GM21717 (cell line): ENCODE results near the gene SIMC1.
A peak's percentile ranks its signal among the peaks of the same experiment; 100 is the strongest.
"Not testable (repeated sequence)": the region's sequence is repeated elsewhere in the genome, so short reads cannot be mapped to it uniquely, and the experiment has no call there.

ENCODE experiments used
- ATAC-seq: cut with Tn5 transposase; IDR thresholded peaks from one replicate; pipeline ENCODE4 v1.9.1; 2021; ENCODE audit warnings: mild to moderate bottlenecking, moderate library complexity; ENCODE audit not compliant: unreplicated experiment

The SIMC1 gene

GRCh38 chr5:176290057-176290840 is 52.0 kb downstream of the SIMC1 start:
- not testable (repeated sequence) for ATAC-seq

GRCh38 chr5:176305356-176305755 is 67.1 kb downstream of the SIMC1 start:
- ATAC-seq, result not testable (repeated sequence)

GRCh38 chr5:176317534-176318374 is 79.5 kb downstream of the SIMC1 start:
- no peak for ATAC-seq

- ATAC-seq, result no peak
Observed at GRCh38 chr5:176319827-176320554, 81.8 kb downstream of the SIMC1 start.

- no peak for ATAC-seq
Observed at GRCh38 chr5:176320577-176320976, 82.4 kb downstream of the SIMC1 start.

GRCh38 chr5:176334031-176334770 is 96.0 kb downstream of the SIMC1 start:
- no peak for ATAC-seq

GRCh38 chr5:176337913-176338312 is 99.7 kb downstream of the SIMC1 start:
- no peak for ATAC-seq

- ATAC-seq, result no peak
Observed at GRCh38 chr5:176339304-176339703, 101.1 kb downstream of the SIMC1 start.

GRCh38 chr5:176341325-176342157 is 103.3 kb downstream of the SIMC1 start:
- ATAC-seq, result no peak

- no peak for ATAC-seq
Observed at GRCh38 chr5:176342158-176342483, 103.9 kb downstream of the SIMC1 start.

GRCh38 chr5:176342766-176343458 is 104.7 kb downstream of the SIMC1 start:
- ATAC-seq, result no peak

GRCh38 chr5:176350416-176350815 is 112.2 kb downstream of the SIMC1 start:
- no peak for ATAC-seq

GRCh38 chr5:176352116-176352878 is 114.1 kb downstream of the SIMC1 start:
- ATAC-seq, result peak; percentile 58

GRCh38 chr5:176353533-176353932 is 115.3 kb downstream of the SIMC1 start:
- no peak for ATAC-seq

- no peak for ATAC-seq
Observed at GRCh38 chr5:176355400-176356178, 117.4 kb downstream of the SIMC1 start.

- no peak for ATAC-seq
Observed at GRCh38 chr5:176356179-176356566, 117.9 kb downstream of the SIMC1 start.

GRCh38 chr5:176359658-176360057 is 121.4 kb downstream of the SIMC1 start:
- ATAC-seq, result no peak

- no peak for ATAC-seq
Observed at GRCh38 chr5:176360894-176361436, 122.7 kb downstream of the SIMC1 start.
